Measurements from ENCODE around the gene COQ10A.
"Not testable (repeated sequence)": the region's sequence is repeated elsewhere in the genome, so short reads cannot be mapped to it uniquely, and the experiment has no call there.

The COQ10A gene

DNA sequence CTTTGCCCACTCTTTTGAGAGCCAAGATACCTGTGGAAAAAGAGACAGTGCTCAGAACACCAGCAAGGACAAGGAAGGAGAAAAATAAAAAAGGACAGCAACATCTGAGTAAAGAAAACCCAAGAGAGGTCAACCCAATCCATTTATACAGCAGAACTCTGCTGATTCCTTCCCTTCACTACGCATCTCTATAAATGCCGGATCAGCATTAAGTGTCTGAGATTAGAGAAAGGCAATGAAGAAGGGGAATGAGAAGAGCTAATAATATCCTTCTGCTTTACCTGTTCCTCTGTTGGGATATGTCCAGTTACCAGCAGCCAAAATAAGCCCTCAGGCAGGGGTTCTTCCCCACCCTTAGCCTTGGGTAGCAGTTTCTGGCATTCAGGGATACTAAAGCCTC, 15.8 kb downstream of the COQ10A start:
- no peak for DNase-seq

GRCh38 chr12:56284263-56284662, 17.5 kb downstream of the COQ10A start:
- not testable (repeated sequence) for DNase-seq

DNA sequence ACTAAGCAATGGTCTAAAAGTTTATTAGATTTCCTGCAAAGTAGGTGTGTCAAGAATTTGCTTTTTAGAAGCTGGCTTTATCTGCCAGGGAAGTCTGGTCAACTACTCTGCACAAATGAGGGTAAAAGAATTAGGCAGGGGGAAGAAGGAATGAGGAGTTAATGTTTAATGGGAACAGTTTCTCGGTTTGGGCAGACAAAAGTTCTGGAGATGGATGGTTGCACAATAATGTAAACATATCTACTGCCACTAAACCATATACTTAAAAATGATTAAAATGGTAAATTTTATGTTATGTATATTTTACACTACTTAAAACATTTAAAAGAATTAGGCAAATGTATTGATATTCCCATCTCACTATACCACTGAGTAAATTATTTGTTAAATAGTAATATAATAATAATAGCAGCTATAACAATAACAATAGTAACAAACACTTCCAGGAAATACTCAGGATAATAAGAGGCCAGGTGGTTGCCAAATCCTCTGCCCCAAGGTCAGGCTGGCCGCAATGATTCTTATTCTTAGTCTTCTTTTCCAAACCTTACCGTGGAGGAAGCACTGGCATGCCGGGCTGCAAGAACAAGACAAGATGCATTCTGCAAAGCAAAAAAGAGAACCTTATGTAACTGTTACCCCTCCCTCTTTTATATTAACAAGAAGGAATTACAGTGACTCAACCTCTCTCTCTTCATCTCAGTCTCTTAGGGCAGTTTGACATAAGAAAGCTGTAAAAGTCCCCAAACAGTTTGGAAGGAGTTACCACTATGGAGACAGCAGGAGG, 19.5 kb downstream of the COQ10A start:
- DNase-seq, result no peak

DNA sequence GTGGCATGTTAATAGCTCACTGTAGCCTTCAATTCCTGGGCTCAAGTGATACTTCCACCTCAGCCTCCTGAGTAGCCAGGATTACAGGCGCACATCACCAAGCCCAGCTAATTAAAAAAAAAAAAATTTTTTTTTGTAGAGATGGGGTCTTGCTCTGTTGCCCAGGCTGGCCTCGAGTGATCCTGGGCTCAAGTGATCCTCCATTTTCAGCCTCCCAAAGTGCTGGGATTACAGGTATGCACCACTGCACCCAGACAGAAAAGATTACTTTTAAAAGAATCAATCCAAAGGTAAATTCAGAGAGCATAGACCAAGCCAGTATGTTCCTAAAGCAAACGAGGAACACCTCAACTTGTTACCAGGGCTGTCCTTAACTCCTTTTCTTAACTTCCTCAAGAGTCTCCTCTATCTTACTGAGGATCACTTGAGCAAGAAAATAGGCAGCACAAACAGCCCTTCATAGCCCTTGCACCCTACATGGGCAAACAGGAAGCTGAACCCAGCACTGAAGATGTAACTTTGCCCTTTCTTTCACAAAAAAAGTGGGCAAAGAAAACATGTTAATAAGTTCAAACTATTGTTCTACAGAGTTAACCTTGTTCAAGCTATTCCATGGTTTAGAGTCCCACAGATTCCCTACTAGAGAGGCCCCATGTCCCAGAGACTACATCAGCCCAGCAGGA, 22.1 kb downstream of the COQ10A start:
- DNase-seq, result no peak

DNA sequence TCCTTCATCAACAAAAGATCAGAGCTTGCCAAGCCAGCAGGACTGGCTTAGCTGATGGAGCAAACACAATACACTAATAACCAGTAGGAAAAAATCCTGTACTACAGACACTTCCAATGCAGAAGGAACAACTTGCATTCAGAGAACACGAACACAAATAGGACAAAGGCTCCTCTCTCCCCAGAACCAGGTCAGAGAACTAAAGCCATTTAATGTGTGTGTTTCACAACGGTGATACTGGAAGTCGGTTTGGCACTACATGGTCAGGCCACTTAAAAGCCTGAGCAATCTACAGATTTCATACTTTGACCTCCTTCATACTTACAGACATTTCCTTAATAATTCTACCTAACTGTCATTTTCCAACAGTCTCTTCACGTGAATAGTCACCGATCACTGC, 27.1 kb downstream of the COQ10A start:
- no peak for DNase-seq

DNA sequence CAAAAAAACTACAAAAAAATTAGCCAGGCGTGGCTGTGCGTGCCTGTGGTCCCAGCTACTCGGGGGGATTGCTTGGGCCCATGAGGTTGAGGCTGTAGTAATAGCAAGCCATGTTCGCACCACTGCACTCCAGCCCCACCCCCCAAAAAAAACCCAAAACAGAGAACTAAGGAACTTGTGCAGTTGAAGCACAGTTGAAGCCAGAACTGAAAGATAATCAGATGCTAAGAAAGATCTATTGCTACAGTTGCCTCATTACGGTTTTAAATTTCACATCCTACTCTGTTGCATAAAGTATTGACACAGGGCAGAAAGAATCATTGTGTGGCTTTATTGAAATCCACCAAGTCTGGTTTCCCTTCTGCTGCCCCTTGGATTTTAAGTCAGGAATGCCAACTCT, 29.6 kb downstream of the COQ10A start:
- no peak for DNase-seq

DNA sequence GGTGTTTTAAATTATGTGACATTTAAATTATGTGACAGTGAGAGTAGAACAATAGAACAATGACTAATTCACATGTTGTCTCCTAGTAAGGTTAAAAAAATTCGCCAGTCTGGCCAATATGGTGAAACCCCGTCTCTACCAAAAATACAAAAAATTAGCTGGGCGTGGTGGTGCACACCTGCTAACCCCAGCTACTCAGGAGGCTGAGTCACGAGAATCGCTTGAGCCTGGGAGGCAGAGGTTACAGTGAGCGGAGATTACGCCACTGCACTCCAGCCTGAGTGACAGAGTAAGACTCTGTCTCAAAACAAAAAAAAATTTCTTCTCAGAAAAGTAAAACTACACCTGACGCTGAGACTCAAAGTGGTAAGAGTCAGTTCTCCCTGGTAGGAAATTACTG, 30.7 kb downstream of the COQ10A start:
- DNase-seq, result no peak

GRCh38 chr12:56298828-56299227, 32.1 kb downstream of the COQ10A start:
- no peak for DNase-seq

DNA sequence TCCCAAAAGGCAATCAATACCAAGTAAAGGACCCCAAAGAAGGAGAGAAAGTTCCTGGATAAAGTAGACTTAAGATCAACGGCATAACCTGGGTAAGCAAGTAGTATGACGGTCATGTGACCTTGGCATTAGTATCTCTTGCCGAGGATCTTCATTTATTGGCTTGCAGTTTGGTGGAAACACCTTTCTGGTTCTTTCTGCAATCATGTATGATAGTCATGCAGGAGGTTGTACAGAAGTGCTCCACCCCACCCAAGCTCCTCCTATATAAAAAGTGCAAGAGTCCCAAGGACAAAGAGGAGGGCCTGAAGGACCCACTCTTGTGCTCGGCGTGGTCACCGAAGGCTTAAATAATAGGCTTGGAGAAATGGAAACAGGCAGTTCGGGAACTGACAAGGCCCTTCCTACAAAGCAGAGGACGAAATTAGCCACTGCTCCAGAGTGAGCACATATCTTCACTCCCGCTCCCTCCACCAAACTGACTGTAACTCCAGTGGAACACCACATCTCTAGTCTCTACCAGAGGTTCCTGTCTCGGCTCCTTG, 32.6 kb downstream of the COQ10A start:
- peak; percentile 14 for DNase-seq

- DNase-seq, result peak; percentile 98
Observed at GRCh38 chr12:56299853-56300643, 33.3 kb downstream of the COQ10A start, which contains the start of gene CS. Gene CS (minus strand): TSS chr12:56300330. CDS start chr12:56300201, 129 bp downstream.

DNA sequence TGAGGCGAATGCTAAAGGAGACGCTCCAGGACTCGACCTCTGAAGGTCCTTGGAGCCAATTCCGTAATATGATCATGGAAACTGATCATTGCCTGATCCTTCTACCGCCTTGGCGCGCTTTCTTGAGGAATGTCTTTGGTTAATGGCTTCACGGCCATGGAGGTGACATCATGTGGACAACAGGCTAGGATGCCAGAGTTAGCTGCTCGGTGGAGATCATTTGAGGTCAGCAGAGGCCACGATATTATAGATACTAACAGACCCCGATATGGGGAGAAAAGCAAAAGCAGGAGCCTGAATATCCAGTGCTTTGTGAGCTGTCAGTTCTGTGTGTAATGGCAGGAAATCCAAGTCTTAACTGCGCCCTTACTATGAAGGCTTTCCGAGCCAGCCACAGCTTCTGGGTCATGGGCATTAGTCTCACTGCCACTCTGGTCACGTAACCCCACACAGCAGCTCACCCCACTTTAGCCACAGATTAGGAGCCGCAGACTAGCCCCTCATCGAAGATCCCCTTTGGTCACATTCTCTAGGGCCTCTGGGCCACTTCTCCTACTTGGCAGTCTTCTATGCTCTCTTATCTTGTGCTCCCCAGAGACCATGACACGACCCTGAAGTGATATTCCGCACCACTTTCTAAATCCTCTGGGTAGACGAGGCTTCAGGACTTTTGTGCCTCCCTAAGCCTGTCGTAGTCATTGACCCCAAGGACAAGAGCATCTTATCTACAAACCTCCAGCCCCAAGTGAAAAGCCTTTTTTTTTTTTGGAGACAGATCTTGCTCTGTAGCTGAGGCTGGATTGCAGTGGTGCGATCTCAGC, 34.1 kb downstream of the COQ10A start:
- DNase-seq, result no peak

GRCh38 chr12:56304276-56304675, 37.5 kb downstream of the COQ10A start:
- DNase-seq, result no peak

DNA sequence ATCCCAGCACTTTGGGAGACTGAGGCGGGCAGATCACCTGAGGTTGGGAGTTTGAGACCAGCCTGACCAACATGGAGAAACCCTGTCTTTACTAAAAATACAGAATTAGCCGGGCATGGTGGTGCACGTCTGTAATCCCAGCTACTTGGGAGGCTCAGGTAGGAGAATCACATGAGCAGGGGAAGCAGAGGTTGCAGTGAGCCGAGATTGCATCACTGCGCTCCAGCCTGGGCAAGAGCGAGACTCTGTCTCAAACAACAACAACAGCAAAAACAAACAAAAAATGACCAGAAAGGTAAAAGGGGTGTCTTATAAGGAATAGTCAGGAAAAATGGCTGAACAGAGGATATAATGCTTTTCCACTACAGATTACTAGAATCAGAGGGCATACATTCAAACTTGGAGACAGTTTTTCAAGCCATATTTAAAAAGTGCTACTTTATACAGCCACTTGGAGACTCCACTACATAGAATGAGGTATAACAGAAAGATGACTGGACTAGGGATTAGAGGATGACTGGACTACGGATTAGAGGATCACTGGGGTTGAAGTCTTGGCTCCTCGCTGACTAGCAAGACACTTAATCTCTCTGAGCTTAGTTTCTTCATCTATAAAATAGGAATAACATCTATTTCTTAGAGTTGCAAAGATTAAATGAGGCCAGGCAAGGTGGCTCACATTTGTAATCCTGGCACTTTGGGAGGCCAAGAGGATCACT, 38.3 kb downstream of the COQ10A start:
- DNase-seq, result no peak

- no peak for DNase-seq
Observed at GRCh38 chr12:56307221-56307965, 40.7 kb downstream of the COQ10A start.

- DNase-seq, result no peak
Observed at GRCh38 chr12:56308714-56309113, 42.0 kb downstream of the COQ10A start.

DNA sequence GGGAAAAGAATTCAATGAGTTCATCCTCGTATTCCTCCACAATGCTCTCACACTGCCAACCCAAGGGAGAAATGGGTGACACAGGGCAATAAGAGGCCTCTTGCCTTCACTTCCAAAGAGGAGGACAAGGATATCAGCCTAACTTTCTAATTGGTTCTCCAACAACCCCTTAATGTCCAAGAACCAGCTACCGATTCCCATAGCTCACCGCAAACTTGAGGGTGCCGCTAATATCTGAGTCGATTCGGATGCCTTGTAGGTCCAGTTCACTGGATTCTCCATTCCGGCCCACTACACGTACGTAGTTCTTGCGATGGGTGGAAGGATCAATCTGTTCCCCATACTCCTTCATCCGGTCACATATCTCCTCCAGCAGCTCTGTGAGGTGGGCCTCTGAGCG, 44.3 kb downstream of the COQ10A start:
- no peak for DNase-seq

- no peak for DNase-seq
Observed at GRCh38 chr12:56315249-56315621, 48.5 kb downstream of the COQ10A start.

GRCh38 chr12:56315622-56316473, 49.1 kb downstream of the COQ10A start, which contains the start of gene CNPY2:
Gene CNPY2 (minus strand): TSS chr12:56315988. CDS start chr12:56315217, 771 bp downstream.
- peak; percentile 92 for DNase-seq

GRCh38 chr12:56317675-56318074, 50.9 kb downstream of the COQ10A start:
- DNase-seq, result no peak
